ENCODE measurements around the gene TST. TPM values are rescaled to one million over a fixed set of nuclear protein-coding genes. Genes with fewer than 3 reads are reported as not detected.

Gene TST
- polyA plus RNA-seq, 1 donor (not counting 4 experiments of a cell fraction or from before 2014, with no cell fraction given), result 19.9 TPM

GRCh38 chr22:37023743-37024338, 4.6 kb upstream of the TST start:
- Histone ChIP-seq H3K9me3 (ENCODE audit: control insufficient read depth, low read depth, low read length) (no peaks in the 10 kb centered on the region), H3K9me1 (ENCODE audit: control insufficient read depth, extremely low read depth, insufficient read depth, low read length) (no peaks in the 10 kb centered on the region), H3K9ac (ENCODE audit: control insufficient read depth, extremely low read depth, insufficient read depth, low read length) (no peak overlapping the region), H3K4me2 (ENCODE audit: control insufficient read depth, extremely low read depth, insufficient read depth, low read depth, low read length) (no peak overlapping the region), H3K27ac (ENCODE audit: control insufficient read depth, insufficient read depth, low read length) (no peak overlapping the region), H2AFZ (ENCODE audit: control insufficient read depth, low read length) (no peak overlapping the region), H3K36me3 (ENCODE audit: control insufficient read depth in 2 of 2, extremely low read depth in 1 of 2, insufficient read depth in 2 of 2, low read length in 2 of 2) (peaks cover 11 to 29% of the 10 kb centered on the region in 2 experiments), H4K20me1 (ENCODE audit: control insufficient read depth, extremely low read depth, insufficient read depth, low read length) (no peaks in the 10 kb centered on the region), H3K4me1 (ENCODE audit: control insufficient read depth, extremely low read depth, insufficient read depth, low read length) (peaks cover 4% of the 10 kb centered on the region), H3K4me3 (ENCODE audit: control insufficient read depth in 2 of 3, extremely low read depth in 1 of 3, insufficient read depth in 2 of 3, low read depth in 1 of 3, low read length in 3 of 3) (no peak overlapping the region), H3K79me2 (ENCODE audit: control insufficient read depth, insufficient read depth, low read length) (peaks cover 8% of the 10 kb centered on the region), H3K27me3 (ENCODE audit: control insufficient read depth, extremely low read depth, insufficient read depth, low read length) (no peaks in the 10 kb centered on the region)
- TF ChIP-seq CTCF (optimal IDR thresholded peaks at IDR 0.05 in 1 of 3, IDR thresholded peaks at IDR 0.05 in 1 of 3, conservative IDR thresholded peaks at IDR 0.05 in 1 of 3; ENCODE audit: extremely low read depth in 1 of 3, insufficient read depth in 2 of 3, low read length in 3 of 3) (no peak), EZH2 (IDR thresholded peaks at IDR 0.05; ENCODE audit: low read length) (no peak)
- DNase-seq (ENCODE audit: low read depth, low spot score) (no peak), FAIRE-seq (no peak)
- dilution Hi-C loops (cut with MboI; ENCODE audit: extremely low pct_ligation_motif_present, low sequenced_read_pairs), result no loop called here

GRCh38 chr22:37022483-37023337, 3.5 kb upstream of the TST start:
- H3K4me3 ChIP-seq (ENCODE audit: control insufficient read depth in 2 of 3, extremely low read depth in 1 of 3, insufficient read depth in 2 of 3, low read depth in 1 of 3, low read length in 3 of 3), result no peak overlapping the region
- H3K79me2 ChIP-seq (ENCODE audit: control insufficient read depth, insufficient read depth, low read length), result peaks cover 8% of the 10 kb centered on the region
- H3K9me1 ChIP-seq (ENCODE audit: control insufficient read depth, extremely low read depth, insufficient read depth, low read length), result no peaks in the 10 kb centered on the region
- no peaks in the 10 kb centered on the region for H3K9me3 ChIP-seq (ENCODE audit: control insufficient read depth, low read depth, low read length)
- FAIRE-seq (no peak), DNase-seq (ENCODE audit: low read depth, low spot score) (no peak)
- no peak overlapping the region for H3K9ac ChIP-seq (ENCODE audit: control insufficient read depth, extremely low read depth, insufficient read depth, low read length)
- no peaks in the 10 kb centered on the region for H3K27me3 ChIP-seq (ENCODE audit: control insufficient read depth, extremely low read depth, insufficient read depth, low read length)
- peaks cover 8% of the 10 kb centered on the region for H3K4me1 ChIP-seq (ENCODE audit: control insufficient read depth, extremely low read depth, insufficient read depth, low read length)
- no peak overlapping the region for H3K4me2 ChIP-seq (ENCODE audit: control insufficient read depth, extremely low read depth, insufficient read depth, low read depth, low read length)
- H2AFZ ChIP-seq (ENCODE audit: control insufficient read depth, low read length), result no peak overlapping the region
- peaks cover 11 to 26% of the 10 kb centered on the region in 2 experiments for H3K36me3 ChIP-seq (ENCODE audit: control insufficient read depth in 2 of 2, extremely low read depth in 1 of 2, insufficient read depth in 2 of 2, low read length in 2 of 2)
- no peak overlapping the region for H3K27ac ChIP-seq (ENCODE audit: control insufficient read depth, insufficient read depth, low read length)
- TF ChIP-seq CTCF (optimal IDR thresholded peaks at IDR 0.05 in 1 of 3, IDR thresholded peaks at IDR 0.05 in 1 of 3, conservative IDR thresholded peaks at IDR 0.05 in 1 of 3; ENCODE audit: extremely low read depth in 1 of 3, insufficient read depth in 2 of 3, low read length in 3 of 3), result no peak
- no peak for TF ChIP-seq EZH2 (IDR thresholded peaks at IDR 0.05; ENCODE audit: low read length)
- dilution Hi-C loops (cut with MboI; ENCODE audit: extremely low pct_ligation_motif_present, low sequenced_read_pairs), result no loop called here
- no peaks in the 10 kb centered on the region for H4K20me1 ChIP-seq (ENCODE audit: control insufficient read depth, extremely low read depth, insufficient read depth, low read length)
